Spleen (tissue), 11 donors: Measurements from ENCODE around the gene MUC12. TPM values are rescaled to one million over a fixed set of nuclear protein-coding genes. Genes with fewer than 3 reads are reported as not detected.
"Not testable (repeated sequence)": the region's sequence is repeated elsewhere in the genome, so short reads cannot be mapped to it uniquely, and the experiment has no call there.

Source experiments
- DNase-seq: peaks from one replicate; pipeline ENCODE4 v3.0.0-alpha.2; 2020
- H3K27ac ChIP-seq, 8 donors: fragments of 200-600 bp; sonication (generic) in 7 of 8; 1 replicate in 4 of 8; 2 replicates in 4 of 8; pipeline versions ENCODE4 v1.5.0 to v1.8.0; 2016 to 2021; ENCODE audit warnings: inconsistent platforms in 4 of 8, mild to moderate bottlenecking in 4 of 8, moderate library complexity in 1 of 8
- H3K27me3 ChIP-seq, 7 donors: fragments of 200-600 bp; sonication (generic) in 6 of 7; replicated peaks in 1 of 7; 1 replicate in 4 of 7; 2 replicates in 3 of 7; pipeline versions ENCODE4 v1.5.0 to v1.8.0; 2016 to 2021; ENCODE audit warnings: inconsistent platforms in 3 of 7, mild to moderate bottlenecking in 1 of 7
- H3K36me3 ChIP-seq, 6 donors: fragments of 200-600 bp; sonication (generic) in 5 of 6; 1 replicate in 4 of 6; 2 replicates in 2 of 6; pipeline versions ENCODE4 v1.5.0 to v1.8.0; 2016 to 2021; ENCODE audit warnings: inconsistent platforms in 2 of 6
- H3K4me1 ChIP-seq, 6 donors: fragments of 200-600 bp; sonication (generic) in 5 of 6; 1 replicate in 3 of 6; 2 replicates in 3 of 6; pipeline versions ENCODE4 v1.5.0 to v1.8.0; 2016 to 2021; ENCODE audit warnings: inconsistent platforms in 3 of 6
- H3K4me3 ChIP-seq, 8 donors: fragments of 200-600 bp; sonication (generic) in 7 of 8; 1 replicate in 4 of 8; 2 replicates in 4 of 8; pipeline versions ENCODE4 v1.5.0 to v1.8.0; 2016 to 2021; ENCODE audit warnings: inconsistent platforms in 4 of 8, mild to moderate bottlenecking in 4 of 8, moderate library complexity in 2 of 8
- H3K9me3 ChIP-seq, 8 donors: fragments of 200-600 bp; sonication (generic) in 7 of 8; 1 replicate in 4 of 8; 2 replicates in 4 of 8; pipeline versions ENCODE4 v1.5.0 to v1.8.0; 2016 to 2021; ENCODE audit warnings: inconsistent platforms in 4 of 8
- POLR2A ChIP-seq, 3 donors: fragments of 450-650 bp; IDR thresholded peaks; one replicate each; pipeline ENCODE4 v1.5.1; 2017; ENCODE audit warnings: antibody characterized with exemption in 3 of 3, mild to moderate bottlenecking in 1 of 3
- POLR2AphosphoS5 ChIP-seq, 3 donors: sonication (generic); formaldehyde crosslinking; IDR thresholded peaks; one replicate each; pipeline ENCODE4 v1.5.1; 2017; ENCODE audit warnings: antibody characterized with exemption in 3 of 3
- WGBS, 5 donors: extraction: QIAGEN DNeasy Blood & Tissue Kit in 3 of 5; methylation state at CpG; one replicate each; pipeline versions ENCODE4 v1.1.5 to v1.1.7; 2013 to 2018; 5-methylcytosine and 5-hydroxymethylcytosine counted together
- intact Hi-C: fragments of 100-400 bp; cut with DNase I; formaldehyde crosslinking; loops from one replicate; pipeline ENCODE4 v1.15.0; 2023; ENCODE audit warnings: low total_unique reads
- polyA plus RNA-seq, 3 donors: library from polyadenylated mRNA; stranded (reverse); fragments of 200-250 nt; gene quantifications; one replicate each; pipeline ENCODE4 v1.2.1, GENCODE V29; 2013
- total RNA-seq, 7 donors: library from RNA; depleted of rRNA in 3 of 7; stranded (reverse); fragments of >200 nt in 3 of 7; fragmentation: NEBNext Ultra II Directional in 4 of 7; extraction: Animal tissue kit (Norgen Biotek cat#: 25700) in 4 of 7; gene quantifications; one replicate each; pipeline versions ENCODE4 v1.1.0 to v1.2.1, GENCODE V29; 2016 to 2021
- TF ChIP-seq, protein P1 (sequence below), 11 experiments: fragments of 200-600 bp in 7 of 11; fragments of 450-650 bp in 4 of 11; sonication (generic) in 4 of 11; IDR thresholded peaks in 8 of 11; conservative IDR thresholded peaks in 3 of 11; 1 replicate in 7 of 11; 2 replicates in 4 of 11; pipeline versions ENCODE4 v1.4.0 to v1.8.0; 2016 to 2021; ENCODE audit warnings: antibody characterized with exemption in 11 of 11, inconsistent platforms in 4 of 11, mild to moderate bottlenecking in 1 of 11
- donor health status: healthy with polysubstance abuse.
- donor health status: DM: no; HTN: no; CAD: no; lungs with moderate emphysema.
- donor health status: DM: no; HTN: no; CAD: no.
- donor health status: Bipolar disorder and iron deficiency.
- donor health status: healthy.
- donor health status: DM: no; HTN: no; CAD: no.
- donor health status: DM: yes; HTN: yes; CAD: no.

The MUC12 gene
- total and polyA plus RNA-seq, 10 donors = 0.07 to 1.7 (median 0.82) TPM; not detected in 2

DNA sequence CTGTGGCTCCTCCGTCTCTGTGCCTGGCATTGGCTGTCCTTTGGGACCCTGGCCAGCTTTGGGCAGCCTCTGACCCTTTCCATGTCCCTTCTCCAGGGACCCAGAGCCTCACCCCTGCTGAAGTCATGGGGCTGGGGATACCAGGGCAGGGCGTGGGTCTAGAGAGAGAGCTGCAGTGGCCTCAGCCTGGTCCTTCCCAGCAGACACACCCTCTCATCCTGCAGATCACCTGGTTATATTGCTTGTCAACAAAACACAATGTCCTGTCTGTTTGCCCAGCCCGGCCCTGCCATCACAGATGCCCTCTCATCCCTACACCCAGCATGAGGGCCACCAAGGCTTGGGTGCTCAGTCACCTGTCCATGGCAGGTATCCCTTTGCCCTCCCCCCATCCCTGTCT lies 52.3 kb downstream of the MUC12 start:
- Histone ChIP-seq H3K27me3 (peaks cover 0 to 45% (median 0%) of the 10 kb centered on the region in 7 donors), H3K4me1 (peaks cover 3 to 20% (median 16%) of the 10 kb centered on the region in 6 donors), H3K27ac (no peak overlapping the region), H3K9me3 (no peaks in the 10 kb centered on the region), H3K36me3 (no peaks in the 10 kb centered on the region), H3K4me3 (no peak overlapping the region)
- TF ChIP-seq POLR2A (IDR thresholded peaks at IDR 0.05) = no peak
- TF ChIP-seq, protein P1, sequence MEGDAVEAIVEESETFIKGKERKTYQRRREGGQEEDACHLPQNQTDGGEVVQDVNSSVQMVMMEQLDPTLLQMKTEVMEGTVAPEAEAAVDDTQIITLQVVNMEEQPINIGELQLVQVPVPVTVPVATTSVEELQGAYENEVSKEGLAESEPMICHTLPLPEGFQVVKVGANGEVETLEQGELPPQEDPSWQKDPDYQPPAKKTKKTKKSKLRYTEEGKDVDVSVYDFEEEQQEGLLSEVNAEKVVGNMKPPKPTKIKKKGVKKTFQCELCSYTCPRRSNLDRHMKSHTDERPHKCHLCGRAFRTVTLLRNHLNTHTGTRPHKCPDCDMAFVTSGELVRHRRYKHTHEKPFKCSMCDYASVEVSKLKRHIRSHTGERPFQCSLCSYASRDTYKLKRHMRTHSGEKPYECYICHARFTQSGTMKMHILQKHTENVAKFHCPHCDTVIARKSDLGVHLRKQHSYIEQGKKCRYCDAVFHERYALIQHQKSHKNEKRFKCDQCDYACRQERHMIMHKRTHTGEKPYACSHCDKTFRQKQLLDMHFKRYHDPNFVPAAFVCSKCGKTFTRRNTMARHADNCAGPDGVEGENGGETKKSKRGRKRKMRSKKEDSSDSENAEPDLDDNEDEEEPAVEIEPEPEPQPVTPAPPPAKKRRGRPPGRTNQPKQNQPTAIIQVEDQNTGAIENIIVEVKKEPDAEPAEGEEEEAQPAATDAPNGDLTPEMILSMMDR (IDR thresholded peaks at IDR 0.05 in 8 of 11, conservative IDR thresholded peaks at IDR 0.05 in 3 of 11) = no peak
- no peak for TF ChIP-seq POLR2AphosphoS5 (IDR thresholded peaks at IDR 0.05)
- DNase-seq = no peak
- intact Hi-C loops = no loop called here
- WGBS, 5 donors = 53 to 80% (median 73%) methylated on average over 3 of the region's 3 CpGs

DNA sequence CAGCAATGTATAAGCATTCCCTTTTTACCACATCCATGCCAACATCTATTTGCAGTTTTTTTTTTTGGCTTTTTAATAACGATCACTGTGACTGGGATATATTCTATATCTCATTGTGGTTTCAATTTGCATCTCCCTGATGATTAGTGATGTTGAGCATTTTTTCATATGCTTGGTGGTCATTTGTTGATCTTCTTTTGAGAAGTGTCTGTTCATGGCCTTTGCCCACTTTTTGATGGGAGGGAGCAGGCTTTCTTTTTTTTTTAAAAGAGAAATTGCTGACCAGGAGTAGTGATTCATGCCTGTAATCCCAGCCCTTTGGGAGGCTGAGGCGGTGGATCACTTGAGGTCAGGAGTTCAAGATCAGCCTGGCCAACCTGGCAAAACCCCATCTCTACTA lies 54.5 kb downstream of the MUC12 start:
- WGBS, 5 donors = 74 to 89% (median 76%) methylated on average over 2 of the region's 2 CpGs
- intact Hi-C loops = no loop called here
- Histone ChIP-seq H3K4me1 (peaks cover 0 to 2% (median under 1%) of the 10 kb centered on the region in 6 donors), H3K27ac (no peak overlapping the region), H3K4me3 (no peak overlapping the region), H3K36me3 (no peaks in the 10 kb centered on the region), H3K27me3 (peaks cover 0 to 36% (median 0%) of the 10 kb centered on the region in 7 donors), H3K9me3 (no peaks in the 10 kb centered on the region)
- DNase-seq = no peak
- TF ChIP-seq POLR2AphosphoS5 (IDR thresholded peaks at IDR 0.05) = no peak
- no peak for TF ChIP-seq POLR2A (IDR thresholded peaks at IDR 0.05)

DNA sequence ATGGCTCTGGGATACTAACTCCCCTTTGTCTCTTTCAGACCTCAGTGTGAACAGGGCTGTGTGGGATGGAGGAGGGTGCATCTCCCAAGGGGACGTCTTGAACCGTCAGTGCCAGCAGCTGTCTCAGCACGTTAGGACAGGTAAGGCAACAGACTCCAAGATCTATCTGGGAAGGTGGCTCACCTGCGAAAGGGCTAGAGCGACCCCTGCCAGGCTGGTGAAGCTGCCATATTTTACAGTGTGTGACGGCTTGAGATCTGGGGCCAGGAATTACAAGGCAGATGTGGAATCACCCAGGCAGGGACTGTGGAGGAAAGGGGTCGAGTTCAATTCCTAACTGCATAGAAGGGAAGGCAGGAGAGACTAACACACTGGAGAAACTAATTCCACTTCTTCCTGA lies 61.7 kb downstream of the MUC12 start:
- peaks cover 0 to 13% (median 0%) of the 10 kb centered on the region in 7 donors for H3K27me3 ChIP-seq
- H3K36me3 ChIP-seq = no peaks in the 10 kb centered on the region
- TF ChIP-seq, protein P1 (IDR thresholded peaks at IDR 0.05 in 8 of 11, conservative IDR thresholded peaks at IDR 0.05 in 3 of 11) = no peak
- TF ChIP-seq POLR2A (IDR thresholded peaks at IDR 0.05) (no peak), POLR2AphosphoS5 (IDR thresholded peaks at IDR 0.05) (no peak)
- H3K27ac ChIP-seq = no peak overlapping the region
- intact Hi-C loops = no loop called here
- 13 to 23% (median 21%) methylated on average over 7 of the region's 7 CpGs for WGBS, 5 donors
- no peak for DNase-seq
- no peaks in the 10 kb centered on the region for H3K9me3 ChIP-seq
- no peaks in the 10 kb centered on the region for H3K4me1 ChIP-seq
- no peak overlapping the region for H3K4me3 ChIP-seq

DNA sequence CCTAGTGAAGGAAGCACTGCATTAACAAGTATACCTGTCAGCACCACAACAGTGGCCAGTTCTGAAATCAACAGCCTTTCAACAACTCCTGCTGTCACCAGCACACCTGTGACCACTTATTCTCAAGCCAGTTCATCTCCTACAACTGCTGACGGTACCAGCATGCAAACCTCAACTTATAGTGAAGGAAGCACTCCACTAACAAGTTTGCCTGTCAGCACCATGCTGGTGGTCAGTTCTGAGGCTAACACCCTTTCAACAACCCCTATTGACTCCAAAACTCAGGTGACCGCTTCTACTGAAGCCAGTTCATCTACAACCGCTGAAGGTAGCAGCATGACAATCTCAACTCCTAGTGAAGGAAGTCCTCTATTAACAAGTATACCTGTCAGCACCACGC lies 66.6 kb downstream of the MUC12 start:
- no peak overlapping the region for H3K27ac ChIP-seq
- TF ChIP-seq, protein P1 (IDR thresholded peaks at IDR 0.05 in 8 of 11, conservative IDR thresholded peaks at IDR 0.05 in 3 of 11) = no peak
- no peak for TF ChIP-seq POLR2A (IDR thresholded peaks at IDR 0.05)
- TF ChIP-seq POLR2AphosphoS5 (IDR thresholded peaks at IDR 0.05) = no peak
- 63 to 77% (median 74%) methylated on average over 4 of the region's 4 CpGs for WGBS, 5 donors
- no peak overlapping the region for H3K4me3 ChIP-seq
- peaks cover 0 to 17% (median 0%) of the 10 kb centered on the region in 7 donors for H3K27me3 ChIP-seq
- no peaks in the 10 kb centered on the region for H3K36me3 ChIP-seq
- DNase-seq = no peak
- H3K9me3 ChIP-seq = no peaks in the 10 kb centered on the region
- intact Hi-C loops = no loop called here
- no peaks in the 10 kb centered on the region for H3K4me1 ChIP-seq

DNA sequence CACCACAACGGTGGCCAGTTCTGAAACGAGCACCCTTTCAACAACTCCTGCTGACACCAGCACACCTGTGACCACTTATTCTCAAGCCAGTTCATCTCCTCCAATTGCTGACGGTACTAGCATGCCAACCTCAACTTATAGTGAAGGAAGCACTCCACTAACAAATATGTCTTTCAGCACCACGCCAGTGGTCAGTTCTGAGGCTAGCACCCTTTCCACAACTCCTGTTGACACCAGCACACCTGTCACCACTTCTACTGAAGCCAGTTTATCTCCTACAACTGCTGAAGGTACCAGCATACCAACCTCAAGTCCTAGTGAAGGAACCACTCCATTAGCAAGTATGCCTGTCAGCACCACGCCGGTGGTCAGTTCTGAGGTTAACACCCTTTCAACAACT lies 71.9 kb downstream of the MUC12 start:
- H3K9me3 ChIP-seq = peaks cover 3 to 33% (median 24%) of the 10 kb centered on the region in 8 donors
- 75 to 84% (median 80%) methylated on average over 6 of the region's 6 CpGs for WGBS, 5 donors
- H3K27me3 ChIP-seq = peaks cover 0 to 40% (median 0%) of the 10 kb centered on the region in 7 donors
- H3K4me3 ChIP-seq, DNase-seq, H3K36me3 ChIP-seq, intact Hi-C loops, H3K27ac ChIP-seq, H3K4me1 ChIP-seq: not testable (repeated sequence)
